ENCODE results near the gene PLOD3.
"Not testable (repeated sequence)": the region's sequence is repeated elsewhere in the genome, so short reads cannot be mapped to it uniquely, and the experiment has no call there.

Gene PLOD3

GRCh38 chr7:101258243-101258731, 40.9 kb upstream of the PLOD3 start:
- TF ChIP-seq EZH2 (IDR thresholded peaks at IDR 0.05; ENCODE audit: borderline replicate concordance, low read depth, low read length, severe bottlenecking) = no peak
- TF ChIP-seq, protein P1, sequence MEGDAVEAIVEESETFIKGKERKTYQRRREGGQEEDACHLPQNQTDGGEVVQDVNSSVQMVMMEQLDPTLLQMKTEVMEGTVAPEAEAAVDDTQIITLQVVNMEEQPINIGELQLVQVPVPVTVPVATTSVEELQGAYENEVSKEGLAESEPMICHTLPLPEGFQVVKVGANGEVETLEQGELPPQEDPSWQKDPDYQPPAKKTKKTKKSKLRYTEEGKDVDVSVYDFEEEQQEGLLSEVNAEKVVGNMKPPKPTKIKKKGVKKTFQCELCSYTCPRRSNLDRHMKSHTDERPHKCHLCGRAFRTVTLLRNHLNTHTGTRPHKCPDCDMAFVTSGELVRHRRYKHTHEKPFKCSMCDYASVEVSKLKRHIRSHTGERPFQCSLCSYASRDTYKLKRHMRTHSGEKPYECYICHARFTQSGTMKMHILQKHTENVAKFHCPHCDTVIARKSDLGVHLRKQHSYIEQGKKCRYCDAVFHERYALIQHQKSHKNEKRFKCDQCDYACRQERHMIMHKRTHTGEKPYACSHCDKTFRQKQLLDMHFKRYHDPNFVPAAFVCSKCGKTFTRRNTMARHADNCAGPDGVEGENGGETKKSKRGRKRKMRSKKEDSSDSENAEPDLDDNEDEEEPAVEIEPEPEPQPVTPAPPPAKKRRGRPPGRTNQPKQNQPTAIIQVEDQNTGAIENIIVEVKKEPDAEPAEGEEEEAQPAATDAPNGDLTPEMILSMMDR (IDR thresholded peaks at IDR 0.05; ENCODE audit: borderline replicate concordance, extremely low read depth, low read length, poor library complexity, severe bottlenecking) = no peak
- Histone ChIP-seq H3K27ac (ENCODE audit: low read length) (no peak overlapping the region), H4K20me1 (ENCODE audit: insufficient read depth, low read length) (no peaks in the 10 kb centered on the region), H3K36me3 (ENCODE audit: insufficient read depth, low read length) (no peaks in the 10 kb centered on the region), H3K9ac (ENCODE audit: low read depth, low read length) (no peak overlapping the region), H3K27me3 (ENCODE audit: insufficient read depth, low read length, poor library complexity) (no peaks in the 10 kb centered on the region), H3K4me3 (ENCODE audit: low read depth in 1 of 2, low read length in 2 of 2) (no peak overlapping the region), H3K4me1 (ENCODE audit: insufficient read depth, low read length) (no peaks in the 10 kb centered on the region), H2AFZ (ENCODE audit: low read depth, low read length) (no peak overlapping the region; the same call in 1 of the 2 replicates), H3K4me2 (ENCODE audit: insufficient read depth, low read length) (no peak overlapping the region), H3K79me2 (ENCODE audit: insufficient read depth, low read length) (no peaks in the 10 kb centered on the region), H3K9me3 (ENCODE audit: insufficient read depth, low read length, severe bottlenecking) (no peaks in the 10 kb centered on the region)
- no peak for DNase-seq
- ATAC-seq (ENCODE audit: insufficient read depth, low read depth) = no peak

GRCh38 chr7:101255796-101256195, 38.4 kb upstream of the PLOD3 start:
- H3K9me3 ChIP-seq (ENCODE audit: insufficient read depth, low read length, severe bottlenecking) = no peaks in the 10 kb centered on the region
- TF ChIP-seq EZH2 (IDR thresholded peaks at IDR 0.05; ENCODE audit: borderline replicate concordance, low read depth, low read length, severe bottlenecking) = no peak
- TF ChIP-seq, protein P1 (IDR thresholded peaks at IDR 0.05; ENCODE audit: borderline replicate concordance, extremely low read depth, low read length, poor library complexity, severe bottlenecking) = no peak
- H3K4me1 ChIP-seq (ENCODE audit: insufficient read depth, low read length) = peaks cover 14% of the 10 kb centered on the region
- H3K4me3 ChIP-seq (ENCODE audit: low read depth in 1 of 2, low read length in 2 of 2) = no peak overlapping the region
- ATAC-seq (ENCODE audit: insufficient read depth, low read depth) = no peak
- H3K79me2 ChIP-seq (ENCODE audit: insufficient read depth, low read length) = peaks cover 13% of the 10 kb centered on the region
- no peak for DNase-seq
- no peak overlapping the region for H3K4me2 ChIP-seq (ENCODE audit: insufficient read depth, low read length)
- H2AFZ ChIP-seq (ENCODE audit: low read depth, low read length) = no peak overlapping the region
- no peaks in the 10 kb centered on the region for H3K27me3 ChIP-seq (ENCODE audit: insufficient read depth, low read length, poor library complexity)
- H4K20me1 ChIP-seq (ENCODE audit: insufficient read depth, low read length) = peaks cover 3% of the 10 kb centered on the region; the same call in 1 of the 2 replicates
- H3K9ac ChIP-seq (ENCODE audit: low read depth, low read length) = no peak overlapping the region
- H3K36me3 ChIP-seq (ENCODE audit: insufficient read depth, low read length) = no peaks in the 10 kb centered on the region
- H3K27ac ChIP-seq (ENCODE audit: low read length) = no peak overlapping the region

DNA sequence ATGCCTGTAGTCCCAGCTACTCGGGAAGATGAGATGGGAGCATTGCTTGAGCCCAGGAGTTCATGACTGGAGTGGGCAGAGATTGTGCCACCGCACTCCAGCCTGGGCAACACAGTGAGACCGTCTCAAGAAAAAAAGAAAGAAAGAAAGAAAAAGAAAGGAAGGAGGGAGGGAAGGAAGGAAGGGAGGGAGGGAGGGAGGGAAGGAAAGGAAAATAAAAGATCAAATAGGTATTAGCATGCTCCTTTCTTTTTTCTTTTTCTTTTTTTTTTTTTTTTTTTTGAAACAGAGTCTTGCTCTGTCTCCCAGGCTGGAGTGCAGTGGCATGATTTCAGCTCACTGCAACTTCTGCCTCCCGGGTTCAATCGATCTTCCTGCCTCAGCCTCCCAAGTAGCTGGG, 35.8 kb upstream of the PLOD3 start:
- DNase-seq; H3K4me3 ChIP-seq (ENCODE audit: low read depth in 1 of 2, low read length in 2 of 2); H4K20me1 ChIP-seq (ENCODE audit: insufficient read depth, low read length); H3K27ac ChIP-seq (ENCODE audit: low read length); H3K27me3 ChIP-seq (ENCODE audit: insufficient read depth, low read length, poor library complexity); H3K9ac ChIP-seq (ENCODE audit: low read depth, low read length); H3K9me3 ChIP-seq (ENCODE audit: insufficient read depth, low read length, severe bottlenecking); ATAC-seq (ENCODE audit: insufficient read depth, low read depth): not testable (repeated sequence)
- Histone ChIP-seq H3K79me2 (ENCODE audit: insufficient read depth, low read length) (peaks cover 39% of the 10 kb centered on the region), H3K4me1 (ENCODE audit: insufficient read depth, low read length) (peaks cover 30% of the 10 kb centered on the region), H3K36me3 (ENCODE audit: insufficient read depth, low read length) (peaks cover 17% of the 10 kb centered on the region), H3K4me2 (ENCODE audit: insufficient read depth, low read length) (peak overlapping the region; percentile 93; the same call in 1 of the 2 replicates), H2AFZ (ENCODE audit: low read depth, low read length) (peak overlapping the region; percentile 86; the same call in 1 of the 2 replicates)

GRCh38 chr7:101251871-101252659, 34.7 kb upstream of the PLOD3 start:
- Histone ChIP-seq H3K4me2 (ENCODE audit: insufficient read depth, low read length) (peak overlapping the region; percentile 93), H3K36me3 (ENCODE audit: insufficient read depth, low read length) (peaks cover 20% of the 10 kb centered on the region), H3K9ac (ENCODE audit: low read depth, low read length) (peak overlapping the region; percentile 77), H4K20me1 (ENCODE audit: insufficient read depth, low read length) (peaks cover 6% of the 10 kb centered on the region; the same call in 1 of the 2 replicates), H3K79me2 (ENCODE audit: insufficient read depth, low read length) (peaks cover 48% of the 10 kb centered on the region), H3K27me3 (ENCODE audit: insufficient read depth, low read length, poor library complexity) (no peaks in the 10 kb centered on the region), H3K4me3 (ENCODE audit: low read depth in 1 of 2, low read length in 2 of 2) (peak overlapping the region; percentile 91 to 96), H3K9me3 (ENCODE audit: insufficient read depth, low read length, severe bottlenecking) (no peaks in the 10 kb centered on the region), H2AFZ (ENCODE audit: low read depth, low read length) (peak overlapping the region; percentile 96), H3K4me1 (ENCODE audit: insufficient read depth, low read length) (peaks cover 30% of the 10 kb centered on the region), H3K27ac (ENCODE audit: low read length) (peak overlapping the region; percentile 89)
- DNase-seq (peak; percentile 99), ATAC-seq (ENCODE audit: insufficient read depth, low read depth) (peak; percentile 100)
- TF ChIP-seq EZH2 (IDR thresholded peaks at IDR 0.05; ENCODE audit: borderline replicate concordance, low read depth, low read length, severe bottlenecking) = no peak
- TF ChIP-seq, protein P1 (IDR thresholded peaks at IDR 0.05; ENCODE audit: borderline replicate concordance, extremely low read depth, low read length, poor library complexity, severe bottlenecking) = no peak
